SU-DHL-6 (cell line): ENCODE data around the gene ABCA4.
"Not testable (repeated sequence)": the region's sequence is repeated elsewhere in the genome, so short reads cannot be mapped to it uniquely, and the experiment has no call there.

Experiments used
- H2AFZ ChIP-seq: fragments of 200-600 bp; sonication (generic); 2 replicates; pipeline ENCODE4 v1.6.1; 2014; ENCODE audit warnings: low read depth, mild to moderate bottlenecking, moderate library complexity, mixed read lengths, antibody characterized with exemption, low read length; ENCODE audit not compliant: severe bottlenecking
- H3F3A ChIP-seq: fragments of 200-600 bp; shearing (Covaris generic); 2 replicates; pipeline ENCODE4 v1.6.0; 2016; ENCODE audit warnings: antibody characterized with exemption, mild to moderate bottlenecking; ENCODE audit not compliant: insufficient read depth
- H3K27ac ChIP-seq: fragments of 200-600 bp; sonication (generic); 2 replicates; pipeline ENCODE4 v1.5.1; 2016; ENCODE audit warnings: low read depth, mild to moderate bottlenecking, low read length, moderate library complexity, mixed read lengths
- H3K27me3 ChIP-seq: fragments of 200-600 bp; sonication (generic), shearing (Covaris generic); 2 replicates; pipeline ENCODE4 v1.6.0; 2014; ENCODE audit warnings: mild to moderate bottlenecking, low read length
- H3K36me3 ChIP-seq: fragments of 200-600 bp; sonication (generic); 2 replicates; pipeline ENCODE4 v1.6.1; 2014; ENCODE audit warnings: mild to moderate bottlenecking, low read length, mixed read lengths
- H3K4me2 ChIP-seq: fragments of 300-600, 200-600 bp; shearing (Covaris generic), sonication (generic); 2 replicates; pipeline ENCODE4 v1.6.0; 2014; ENCODE audit warnings: low read length, low read depth, mild to moderate bottlenecking; ENCODE audit not compliant: poor library complexity, severe bottlenecking
- H3K4me3 ChIP-seq: fragments of 200-600 bp; sonication (generic); 2 replicates; pipeline ENCODE4 v1.5.1; 2014; ENCODE audit warnings: antibody characterized with exemption, low read length, mild to moderate bottlenecking, mixed read lengths; ENCODE audit not compliant: insufficient read depth, poor library complexity, severe bottlenecking
- H3K79me2 ChIP-seq: fragments of 200-600 bp; sonication (generic); 2 replicates; pipeline ENCODE4 v1.6.1; 2014; ENCODE audit warnings: mild to moderate bottlenecking, low read length, moderate library complexity; ENCODE audit not compliant: insufficient read depth
- H3K9ac ChIP-seq: fragments of 200-600 bp; sonication (generic); 2 replicates; pipeline ENCODE4 v1.7.0; 2014; ENCODE audit warnings: mild to moderate bottlenecking, low read length
- H3K9me2 ChIP-seq: fragments of 200-600 bp; sonication (generic); replicated peaks from 2 replicates; pipeline ENCODE4 v1.6.1; 2014; ENCODE audit warnings: low read length; ENCODE audit not compliant: insufficient read depth
- H3K9me3 ChIP-seq: fragments of 200-600 bp; sonication (generic); 2 replicates; pipeline ENCODE4 v1.6.1; 2014; ENCODE audit warnings: low read length, mixed read lengths; ENCODE audit not compliant: insufficient read depth
- H4K20me1 ChIP-seq: fragments of 200-600 bp; sonication (generic); 2 replicates; pipeline ENCODE4 v1.6.1; 2014; ENCODE audit warnings: low read depth, mild to moderate bottlenecking, antibody characterized with exemption, low read length, moderate library complexity, mixed read lengths
- CTCF ChIP-seq: fragments of 200-600 bp; sonication (generic); IDR thresholded peaks from one replicate; pipeline ENCODE4 v1.5.1; 2017; ENCODE audit warnings: antibody characterized with exemption, mild to moderate bottlenecking, low read length, moderate library complexity; ENCODE audit not compliant: insufficient read depth, poor library complexity, severe bottlenecking
- EZH2phosphoT487 ChIP-seq: fragments of 200-600 bp; sonication (generic), shearing (Covaris generic); conservative IDR thresholded peaks from 2 replicates; pipeline ENCODE4 v1.6.1; 2018; ENCODE audit warnings: mild to moderate bottlenecking, antibody characterized with exemption, low read length, moderate library complexity, mixed read lengths

ABCA4 gene

GRCh38 chr1:93958032-93958725 lies 162.8 kb downstream of the ABCA4 start:
- TF ChIP-seq CTCF = no peak
- TF ChIP-seq EZH2phosphoT487 = no peak
- H3K27ac ChIP-seq = no peak overlapping the region
- H2AFZ ChIP-seq = no peak overlapping the region
- H3K36me3 ChIP-seq = no peaks in the 10 kb centered on the region
- no peak overlapping the region for H3K9ac ChIP-seq
- no peaks in the 10 kb centered on the region for H4K20me1 ChIP-seq
- no peaks in the 10 kb centered on the region for H3K9me2 ChIP-seq
- no peaks in the 10 kb centered on the region for H3K9me3 ChIP-seq
- no peaks in the 10 kb centered on the region for H3F3A ChIP-seq
- no peak overlapping the region for H3K4me3 ChIP-seq
- H3K27me3 ChIP-seq = no peaks in the 10 kb centered on the region
- no peak overlapping the region for H3K4me2 ChIP-seq
- no peaks in the 10 kb centered on the region for H3K79me2 ChIP-seq

GRCh38 chr1:93955765-93956164 lies 165.2 kb downstream of the ABCA4 start:
- Histone ChIP-seq H3K36me3 (no peaks in the 10 kb centered on the region), H3K4me2 (no peak overlapping the region), H3K9me3 (no peaks in the 10 kb centered on the region), H3K27ac (no peak overlapping the region), H3F3A (no peaks in the 10 kb centered on the region), H3K9me2 (no peaks in the 10 kb centered on the region), H3K27me3 (no peaks in the 10 kb centered on the region), H3K4me3 (no peak overlapping the region), H4K20me1 (no peaks in the 10 kb centered on the region), H3K79me2 (no peaks in the 10 kb centered on the region), H3K9ac (no peak overlapping the region), H2AFZ (no peak overlapping the region)
- TF ChIP-seq EZH2phosphoT487 (no peak), CTCF (no peak)

GRCh38 chr1:93947002-93947686 lies 173.8 kb downstream of the ABCA4 start:
- H3K9me2 ChIP-seq, H3K79me2 ChIP-seq, H3F3A ChIP-seq, H3K4me2 ChIP-seq, H4K20me1 ChIP-seq, H3K9me3 ChIP-seq, H3K27ac ChIP-seq, H2AFZ ChIP-seq, H3K27me3 ChIP-seq, H3K9ac ChIP-seq, H3K36me3 ChIP-seq, H3K4me3 ChIP-seq: not testable (repeated sequence)
